ENCODE results near the gene LEP.

Gene LEP

DNA sequence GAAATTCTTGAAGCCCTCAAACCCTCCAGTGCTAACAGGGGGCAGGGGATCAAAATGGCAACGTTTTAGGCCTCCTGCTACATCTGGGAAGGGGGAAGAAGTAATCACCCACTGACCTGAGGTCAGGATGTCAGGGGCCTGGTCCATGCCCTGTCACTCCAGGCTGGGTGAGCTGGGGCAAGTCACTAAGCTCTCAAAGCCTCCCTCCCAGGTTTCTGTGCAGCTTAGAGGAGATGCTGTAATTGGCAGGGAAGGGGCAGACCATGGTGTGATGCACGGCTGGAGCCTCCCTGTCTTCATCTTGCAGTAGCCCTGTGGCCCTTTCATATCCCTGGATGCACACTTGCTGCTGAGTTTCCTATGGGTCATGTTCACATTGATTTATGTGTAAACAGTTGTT, 27.2 kb downstream of the LEP start:
- no peak overlapping the region for H3K4me2 ChIP-seq (ENCODE audit: insufficient read depth, low read length)
- no peak overlapping the region for H3K9ac ChIP-seq (ENCODE audit: low read depth, low read length)
- no peaks in the 10 kb centered on the region for H3K4me1 ChIP-seq (ENCODE audit: insufficient read depth, low read length)
- H4K20me1 ChIP-seq (ENCODE audit: insufficient read depth, low read length): no peaks in the 10 kb centered on the region; the same call in 1 of the 2 replicates
- H3K27ac ChIP-seq (ENCODE audit: low read length): no peak overlapping the region
- TF ChIP-seq, protein P1, sequence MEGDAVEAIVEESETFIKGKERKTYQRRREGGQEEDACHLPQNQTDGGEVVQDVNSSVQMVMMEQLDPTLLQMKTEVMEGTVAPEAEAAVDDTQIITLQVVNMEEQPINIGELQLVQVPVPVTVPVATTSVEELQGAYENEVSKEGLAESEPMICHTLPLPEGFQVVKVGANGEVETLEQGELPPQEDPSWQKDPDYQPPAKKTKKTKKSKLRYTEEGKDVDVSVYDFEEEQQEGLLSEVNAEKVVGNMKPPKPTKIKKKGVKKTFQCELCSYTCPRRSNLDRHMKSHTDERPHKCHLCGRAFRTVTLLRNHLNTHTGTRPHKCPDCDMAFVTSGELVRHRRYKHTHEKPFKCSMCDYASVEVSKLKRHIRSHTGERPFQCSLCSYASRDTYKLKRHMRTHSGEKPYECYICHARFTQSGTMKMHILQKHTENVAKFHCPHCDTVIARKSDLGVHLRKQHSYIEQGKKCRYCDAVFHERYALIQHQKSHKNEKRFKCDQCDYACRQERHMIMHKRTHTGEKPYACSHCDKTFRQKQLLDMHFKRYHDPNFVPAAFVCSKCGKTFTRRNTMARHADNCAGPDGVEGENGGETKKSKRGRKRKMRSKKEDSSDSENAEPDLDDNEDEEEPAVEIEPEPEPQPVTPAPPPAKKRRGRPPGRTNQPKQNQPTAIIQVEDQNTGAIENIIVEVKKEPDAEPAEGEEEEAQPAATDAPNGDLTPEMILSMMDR (IDR thresholded peaks at IDR 0.05; ENCODE audit: borderline replicate concordance, extremely low read depth, low read length, poor library complexity, severe bottlenecking): no peak
- TF ChIP-seq EZH2 (IDR thresholded peaks at IDR 0.05; ENCODE audit: borderline replicate concordance, low read depth, low read length, severe bottlenecking): no peak
- H3K9me3 ChIP-seq (ENCODE audit: insufficient read depth, low read length, severe bottlenecking): no peaks in the 10 kb centered on the region
- no peaks in the 10 kb centered on the region for H3K36me3 ChIP-seq (ENCODE audit: insufficient read depth, low read length)
- no peak overlapping the region for H2AFZ ChIP-seq (ENCODE audit: low read depth, low read length)
- peaks cover 3% of the 10 kb centered on the region for H3K27me3 ChIP-seq (ENCODE audit: insufficient read depth, low read length, poor library complexity)
- DNase-seq (no peak), ATAC-seq (ENCODE audit: insufficient read depth, low read depth) (no peak)
- H3K4me3 ChIP-seq (ENCODE audit: low read depth in 1 of 2, low read length in 2 of 2): no peak overlapping the region
- no peaks in the 10 kb centered on the region for H3K79me2 ChIP-seq (ENCODE audit: insufficient read depth, low read length)

- no peaks in the 10 kb centered on the region; the same call in 1 of the 2 replicates for H4K20me1 ChIP-seq (ENCODE audit: insufficient read depth, low read length)
- H3K27ac ChIP-seq (ENCODE audit: low read length): no peak overlapping the region
- H3K79me2 ChIP-seq (ENCODE audit: insufficient read depth, low read length): no peaks in the 10 kb centered on the region
- no peak overlapping the region for H3K4me3 ChIP-seq (ENCODE audit: low read depth in 1 of 2, low read length in 2 of 2)
- TF ChIP-seq, protein P1 (IDR thresholded peaks at IDR 0.05; ENCODE audit: borderline replicate concordance, extremely low read depth, low read length, poor library complexity, severe bottlenecking): no peak
- no peak for TF ChIP-seq EZH2 (IDR thresholded peaks at IDR 0.05; ENCODE audit: borderline replicate concordance, low read depth, low read length, severe bottlenecking)
- no peak for ATAC-seq (ENCODE audit: insufficient read depth, low read depth)
- H3K9ac ChIP-seq (ENCODE audit: low read depth, low read length): no peak overlapping the region
- no peaks in the 10 kb centered on the region for H3K4me1 ChIP-seq (ENCODE audit: insufficient read depth, low read length)
- H2AFZ ChIP-seq (ENCODE audit: low read depth, low read length): no peak overlapping the region
- H3K4me2 ChIP-seq (ENCODE audit: insufficient read depth, low read length): no peak overlapping the region
- no peaks in the 10 kb centered on the region for H3K36me3 ChIP-seq (ENCODE audit: insufficient read depth, low read length)
- H3K9me3 ChIP-seq (ENCODE audit: insufficient read depth, low read length, severe bottlenecking): no peaks in the 10 kb centered on the region
- no peak for DNase-seq
- H3K27me3 ChIP-seq (ENCODE audit: insufficient read depth, low read length, poor library complexity): no peaks in the 10 kb centered on the region
Measured at GRCh38 chr7:128270826-128271272, 29.8 kb downstream of the LEP start.

GRCh38 chr7:128271471-128271941, 30.4 kb downstream of the LEP start:
- Histone ChIP-seq H3K4me2 (ENCODE audit: insufficient read depth, low read length) (no peak overlapping the region), H3K36me3 (ENCODE audit: insufficient read depth, low read length) (no peaks in the 10 kb centered on the region), H3K9ac (ENCODE audit: low read depth, low read length) (no peak overlapping the region), H3K4me3 (ENCODE audit: low read depth in 1 of 2, low read length in 2 of 2) (no peak overlapping the region), H3K27me3 (ENCODE audit: insufficient read depth, low read length, poor library complexity) (no peaks in the 10 kb centered on the region), H3K79me2 (ENCODE audit: insufficient read depth, low read length) (no peaks in the 10 kb centered on the region), H3K4me1 (ENCODE audit: insufficient read depth, low read length) (no peaks in the 10 kb centered on the region), H3K9me3 (ENCODE audit: insufficient read depth, low read length, severe bottlenecking) (no peaks in the 10 kb centered on the region), H2AFZ (ENCODE audit: low read depth, low read length) (no peak overlapping the region), H4K20me1 (ENCODE audit: insufficient read depth, low read length) (no peaks in the 10 kb centered on the region; the same call in 1 of the 2 replicates), H3K27ac (ENCODE audit: low read length) (no peak overlapping the region)
- no peak for ATAC-seq (ENCODE audit: insufficient read depth, low read depth)
- no peak for DNase-seq
- no peak for TF ChIP-seq EZH2 (IDR thresholded peaks at IDR 0.05; ENCODE audit: borderline replicate concordance, low read depth, low read length, severe bottlenecking)
- TF ChIP-seq, protein P1 (IDR thresholded peaks at IDR 0.05; ENCODE audit: borderline replicate concordance, extremely low read depth, low read length, poor library complexity, severe bottlenecking): no peak

Data from DND-41 (cell line).